Measurements from ENCODE around the gene NR1H4.

- TF ChIP-seq CTCF (conservative IDR thresholded peaks at IDR 0.05 in 1 of 2, IDR thresholded peaks at IDR 0.05 in 1 of 2; ENCODE audit: extremely low read depth in 1 of 2, insufficient read depth in 1 of 2, low read depth in 1 of 2, low read length in 2 of 2), result no peak
- no peak for TF ChIP-seq EZH2 (IDR thresholded peaks at IDR 0.05; ENCODE audit: borderline replicate concordance, low read length)
These were observed 71.4 kb downstream of the NR1H4 start for GRCh38 chr12:100545092-100545491.
